A673 (cell line): ENCODE results near the gene TRAF6.

ENCODE experiments used
- EZH2 ChIP-seq: fragments of 200-600 bp; sonication (generic); IDR thresholded peaks from 2 replicates; pipeline ENCODE4 v1.6.1; 2017; ENCODE audit warnings: borderline replicate concordance, low read depth, mild to moderate bottlenecking, mixed read lengths, antibody characterized with exemption, low read length; ENCODE audit not compliant: poor library complexity, severe bottlenecking
- TF ChIP-seq, protein P1 (sequence below): fragments of 300-800, 200-600 bp; sonication (generic); conservative IDR thresholded peaks from 2 replicates; pipeline ENCODE4 v1.5.1; 2017; ENCODE audit warnings: low read depth, mild to moderate bottlenecking, antibody characterized with exemption, low read length, moderate library complexity, mixed read lengths

DNA sequence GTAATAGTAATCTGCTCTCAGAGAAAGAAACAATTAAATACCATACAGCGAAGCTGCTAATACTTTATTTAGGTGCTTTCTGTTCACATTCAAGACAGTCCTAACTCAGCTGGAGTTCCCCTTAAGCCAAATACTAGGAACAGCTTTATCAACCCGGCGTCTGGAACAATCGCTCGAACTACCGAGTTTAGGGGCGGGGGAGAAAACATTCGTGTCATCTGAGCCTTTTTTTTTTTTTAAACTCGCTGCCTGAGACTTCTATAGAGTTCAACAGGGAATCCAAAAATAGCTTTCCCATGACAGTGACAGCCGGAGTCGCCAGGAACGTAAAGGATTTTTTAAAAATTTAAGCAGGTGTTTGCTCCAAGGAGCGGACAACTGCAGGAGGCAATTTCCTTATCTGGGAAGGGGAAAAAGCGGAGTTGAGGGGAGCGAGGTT is 852 bp downstream of the TRAF6 start:
- TF ChIP-seq, protein P1, sequence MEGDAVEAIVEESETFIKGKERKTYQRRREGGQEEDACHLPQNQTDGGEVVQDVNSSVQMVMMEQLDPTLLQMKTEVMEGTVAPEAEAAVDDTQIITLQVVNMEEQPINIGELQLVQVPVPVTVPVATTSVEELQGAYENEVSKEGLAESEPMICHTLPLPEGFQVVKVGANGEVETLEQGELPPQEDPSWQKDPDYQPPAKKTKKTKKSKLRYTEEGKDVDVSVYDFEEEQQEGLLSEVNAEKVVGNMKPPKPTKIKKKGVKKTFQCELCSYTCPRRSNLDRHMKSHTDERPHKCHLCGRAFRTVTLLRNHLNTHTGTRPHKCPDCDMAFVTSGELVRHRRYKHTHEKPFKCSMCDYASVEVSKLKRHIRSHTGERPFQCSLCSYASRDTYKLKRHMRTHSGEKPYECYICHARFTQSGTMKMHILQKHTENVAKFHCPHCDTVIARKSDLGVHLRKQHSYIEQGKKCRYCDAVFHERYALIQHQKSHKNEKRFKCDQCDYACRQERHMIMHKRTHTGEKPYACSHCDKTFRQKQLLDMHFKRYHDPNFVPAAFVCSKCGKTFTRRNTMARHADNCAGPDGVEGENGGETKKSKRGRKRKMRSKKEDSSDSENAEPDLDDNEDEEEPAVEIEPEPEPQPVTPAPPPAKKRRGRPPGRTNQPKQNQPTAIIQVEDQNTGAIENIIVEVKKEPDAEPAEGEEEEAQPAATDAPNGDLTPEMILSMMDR, result no peak
- TF ChIP-seq EZH2, result no peak
